Measurements from ENCODE around the gene IER5L. TPM values are rescaled to one million over a fixed set of nuclear protein-coding genes. Genes with fewer than 3 reads are reported as not detected.

IER5L gene
- total and polyA plus RNA-seq, 2 of the 8 experiments (the other 6 are each of a cell fraction or from before 2014, with no cell fraction given), result 0.65 to 1.0 TPM

DNA sequence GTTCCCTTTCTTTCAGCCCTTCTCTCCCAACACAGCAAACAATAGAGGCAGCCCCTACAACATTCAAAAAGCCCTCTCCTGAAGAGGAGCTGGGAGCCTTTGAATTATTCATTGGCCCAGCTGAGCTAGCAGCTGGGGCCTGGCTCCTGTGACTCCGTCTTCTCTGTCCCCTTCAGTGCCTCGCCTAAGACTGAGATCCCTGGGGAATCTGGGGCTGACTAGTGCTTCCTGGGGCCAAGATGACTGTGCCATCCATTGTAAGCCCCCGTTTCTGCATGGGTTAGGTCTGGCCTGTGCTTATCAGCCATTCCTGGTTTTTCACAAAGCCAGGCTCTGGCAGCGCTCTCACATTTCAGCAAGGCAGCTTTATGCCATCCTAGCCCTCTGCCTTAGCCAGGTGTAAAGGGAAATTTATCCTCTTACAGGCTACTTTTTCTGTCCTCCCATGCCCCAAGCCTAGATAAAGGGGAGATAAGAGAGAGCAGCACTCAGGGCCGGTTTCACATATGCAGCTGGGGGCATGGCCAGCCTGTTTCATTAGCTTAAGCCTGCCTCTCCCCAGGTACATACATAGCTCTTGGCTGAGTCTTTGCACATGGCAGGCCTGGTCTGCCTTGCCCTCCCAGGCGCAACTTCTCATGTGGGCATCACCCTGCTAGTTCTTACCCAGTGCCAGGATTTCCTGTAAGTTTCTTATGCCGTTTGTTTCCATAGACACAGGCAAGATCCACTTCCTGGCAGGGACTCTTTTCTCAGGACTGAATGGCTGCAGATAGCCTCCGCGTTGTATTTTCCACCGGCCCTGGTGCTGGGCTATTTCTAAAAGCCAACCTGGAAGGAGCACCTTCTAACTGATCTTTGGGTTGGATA, 51.1 kb downstream of the IER5L start (continued):
- no peak for TF ChIP-seq ATF3 (IDR thresholded peaks at IDR 0.05; ENCODE audit: insufficient read depth, low read depth, low read length)
- peak in 1 of 2 experiments; percentile 72; a peak in 1 of 4 replicates for TF ChIP-seq HDAC2 (IDR thresholded peaks at IDR 0.05; ENCODE audit: borderline replicate concordance in 1 of 2, low read depth in 2 of 2, low read length in 2 of 2)

Other genes starting within 250 kb of the IER5L start
- gene DOLK, start 230.7 kb downstream of the IER5L start, total RNA-seq (2021; fragmentation: NEBNext Ultra II Directional; extraction: Animal tissue kit (Norgen Biotek cat#: 25700)), result 17.2 and 18.8 TPM in 2 replicates
- gene DOLK, start 230.7 kb downstream of the IER5L start, polyA plus RNA-seq (2011; rRNA removed), result 39.1 and 44.3 TPM in 2 replicates
- 95.0 and 111 TPM in 2 replicates for gene NUP188, start 230.6 kb downstream of the IER5L start, total RNA-seq (2021; fragmentation: NEBNext Ultra II Directional; extraction: Animal tissue kit (Norgen Biotek cat#: 25700))
- gene NUP188, start 230.6 kb downstream of the IER5L start, polyA plus RNA-seq (2011; rRNA removed), result 90.1 and 107 TPM in 2 replicates
- 52.7 and 54.9 TPM in 2 replicates for gene SH3GLB2, start 149.9 kb downstream of the IER5L start, total RNA-seq (2021; fragmentation: NEBNext Ultra II Directional; extraction: Animal tissue kit (Norgen Biotek cat#: 25700))
- gene SH3GLB2, start 149.9 kb downstream of the IER5L start, polyA plus RNA-seq (2011; rRNA removed), result 79.9 and 95.9 TPM in 2 replicates
- 30.9 and 39.0 TPM in 2 replicates for gene MIGA2, start 141.6 kb downstream of the IER5L start, total RNA-seq (2021; fragmentation: NEBNext Ultra II Directional; extraction: Animal tissue kit (Norgen Biotek cat#: 25700))
- 24.6 and 36.6 TPM in 2 replicates for gene MIGA2, start 141.6 kb downstream of the IER5L start, polyA plus RNA-seq (2011; rRNA removed)
- 36.0 and 38.8 TPM in 2 replicates for gene DOLPP1, start 97.2 kb downstream of the IER5L start, total RNA-seq (2021; fragmentation: NEBNext Ultra II Directional; extraction: Animal tissue kit (Norgen Biotek cat#: 25700))
- gene DOLPP1, start 97.2 kb downstream of the IER5L start, polyA plus RNA-seq (2011; rRNA removed), result 45.3 and 56.0 TPM in 2 replicates
- gene CRAT, start 67.5 kb downstream of the IER5L start, total RNA-seq (2021; fragmentation: NEBNext Ultra II Directional; extraction: Animal tissue kit (Norgen Biotek cat#: 25700)), result 7.2 and 8.2 TPM in 2 replicates
- 17.3 and 25.5 TPM in 2 replicates for gene CRAT, start 67.5 kb downstream of the IER5L start, polyA plus RNA-seq (2011; rRNA removed)
- 145 and 156 TPM in 2 replicates for gene PTPA, start 66.8 kb downstream of the IER5L start, total RNA-seq (2021; fragmentation: NEBNext Ultra II Directional; extraction: Animal tissue kit (Norgen Biotek cat#: 25700))
- 114 and 158 TPM in 2 replicates for gene PTPA, start 66.8 kb downstream of the IER5L start, polyA plus RNA-seq (2011; rRNA removed)